ENCODE measurements around the gene VPS26A.

Gene VPS26A
- total RNA-seq: 24.6 to 27.3 reads per million in 2 donors

GRCh38 chr10:69123747-69124562 lies at the start of gene VPS26A:
Gene VPS26A (plus strand): TSS chr10:69124178. CDS start chr10:69124278, 100 bp downstream.
- DNase-seq: peak; percentile 97 to 98 (median 98)

DNA sequence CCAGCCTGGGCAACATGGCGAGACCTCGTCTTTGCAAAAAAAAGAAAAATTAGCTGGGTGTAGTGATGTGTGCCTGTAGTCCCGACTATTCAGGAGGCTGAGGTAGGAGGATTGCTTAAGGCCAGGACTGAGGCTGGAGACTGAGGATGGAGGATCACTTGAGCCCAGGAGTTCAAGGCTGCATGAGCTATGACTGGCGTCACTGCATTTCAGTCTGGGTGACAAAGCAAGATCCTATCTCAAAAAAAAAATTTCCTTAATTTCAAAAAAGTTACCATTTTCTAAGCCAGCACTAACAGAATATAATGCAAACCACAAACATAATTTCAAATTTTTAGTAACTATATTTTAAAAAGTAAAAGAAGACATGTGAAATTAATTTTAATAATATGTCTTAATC lies 49.4 kb upstream of the VPS26A start:
- DNase-seq: no peak

DNA sequence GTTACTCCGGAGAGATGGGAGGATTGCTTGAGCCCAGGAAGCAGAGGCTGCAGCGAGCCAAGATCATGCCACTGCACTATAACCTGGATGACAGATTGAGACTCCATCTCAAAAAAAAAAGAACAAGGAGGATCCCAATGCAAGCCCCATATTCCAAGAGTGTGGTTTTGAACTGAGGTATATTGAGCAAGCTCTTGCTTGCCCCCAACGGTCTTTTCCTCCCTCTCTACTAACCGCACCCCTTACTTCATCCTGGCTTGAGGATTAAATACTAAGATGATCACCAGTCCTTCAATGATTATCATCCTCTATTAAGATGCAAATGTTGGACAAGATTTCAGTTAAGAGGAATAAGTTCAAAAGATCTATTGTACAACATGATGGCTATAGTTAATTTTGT lies 48.5 kb upstream of the VPS26A start:
- DNase-seq: no peak

- no peak for DNase-seq
These were observed 45.7 kb upstream of the VPS26A start for GRCh38 chr10:69078311-69078710.

- no peak for DNase-seq
These were observed 43.8 kb upstream of the VPS26A start for GRCh38 chr10:69080226-69080625.

DNA sequence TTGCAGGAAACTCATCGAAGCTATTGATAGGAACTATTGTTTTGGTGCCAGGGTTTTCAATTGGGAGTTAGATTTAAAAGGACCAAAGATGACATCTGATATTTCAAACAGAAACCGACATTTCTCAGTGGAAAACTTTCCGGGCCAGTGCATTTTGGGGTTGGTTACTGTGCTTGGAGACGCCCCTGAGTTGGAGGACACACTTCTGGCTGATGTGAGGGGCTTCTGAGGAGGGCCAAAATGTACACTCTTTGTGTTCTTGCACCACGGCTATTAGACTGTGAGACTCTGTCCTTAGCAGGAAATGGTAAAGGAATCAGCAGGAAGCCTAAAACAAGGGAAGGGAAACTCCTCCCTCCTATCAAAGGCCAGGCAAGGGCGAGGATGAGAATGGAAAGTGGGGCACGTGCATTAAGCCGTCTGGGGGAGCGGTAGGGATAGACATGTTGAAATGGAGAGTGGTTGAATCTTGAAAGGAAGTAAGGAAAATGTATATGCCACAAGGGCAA lies 37.9 kb upstream of the VPS26A start:
- DNase-seq: no peak

DNA sequence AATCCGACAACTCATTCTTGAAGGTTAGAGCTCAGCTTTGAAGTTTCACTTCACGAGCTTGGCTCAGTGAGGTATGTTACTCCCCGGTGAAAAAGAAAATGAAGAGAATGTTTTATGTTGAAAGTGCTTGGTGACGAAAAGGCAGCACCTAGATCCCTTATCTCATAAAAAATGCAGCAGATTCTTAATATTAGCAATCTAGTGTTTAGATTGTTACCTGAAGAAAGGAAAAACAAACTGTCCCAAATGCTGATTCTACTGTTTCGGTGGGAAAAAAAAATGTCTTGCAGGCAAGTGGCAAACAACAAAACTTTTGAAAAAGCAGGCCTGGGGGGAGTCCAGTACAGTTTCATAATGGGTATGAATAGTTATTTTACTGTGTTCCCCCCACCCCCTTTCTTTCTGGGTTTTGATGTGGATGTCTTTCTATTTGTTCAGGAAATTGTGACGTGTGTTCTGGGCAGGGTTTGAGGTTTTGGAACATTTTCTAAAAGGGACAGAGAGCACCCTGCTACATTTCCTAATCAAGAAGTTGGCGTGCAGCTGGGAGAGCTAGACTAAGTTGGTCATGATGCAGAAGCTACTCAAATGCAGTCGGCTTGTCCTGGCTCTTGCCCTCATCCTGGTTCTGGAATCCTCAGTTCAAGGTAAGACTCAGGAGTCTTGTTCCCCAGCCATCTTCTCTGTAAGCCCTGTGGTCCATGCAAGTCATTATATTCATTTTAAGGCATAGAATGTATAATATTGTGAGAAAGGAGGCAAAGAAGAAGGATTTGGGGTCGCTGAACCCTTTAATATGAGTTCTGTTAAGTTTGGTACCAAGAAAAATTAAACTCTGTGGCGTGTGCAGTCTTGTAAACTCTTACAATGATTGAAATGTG lies 36.1 kb upstream of the VPS26A start, which contains the start of gene SRGN:
TSS of gene SRGN (plus strand) at position 514 of the 881 bp plus-strand sequence. CDS start at position 569, 55 bp downstream.
- DNase-seq: peak; percentile 14 to 98 (median 67)

DNA sequence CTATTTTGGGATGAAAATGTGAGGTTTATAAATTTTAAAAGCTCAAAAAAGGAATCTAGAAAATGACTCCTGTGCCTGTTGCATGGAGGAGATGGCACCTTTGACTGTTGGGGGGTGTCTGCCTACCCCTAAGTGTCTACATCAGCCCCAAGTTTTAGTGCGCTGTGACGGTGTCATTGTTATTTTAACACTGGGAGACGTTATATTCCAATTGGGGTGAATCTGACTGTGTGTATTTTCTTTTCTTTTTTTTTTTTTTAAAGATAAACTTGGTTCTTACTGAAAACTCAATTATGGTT lies 35.6 kb upstream of the VPS26A start:
- DNase-seq: peak in 3 of 5 experiments; percentile 21 to 62 (median 31)

GRCh38 chr10:69088801-69089501 lies 35.0 kb upstream of the VPS26A start:
- peak in 2 of 5 experiments; percentile 80 to 96 for DNase-seq

GRCh38 chr10:69089638-69090599 lies 34.1 kb upstream of the VPS26A start:
- DNase-seq: peak; percentile 43 to 95 (median 74)

GRCh38 chr10:69090685-69091084 lies 33.3 kb upstream of the VPS26A start:
- no peak for DNase-seq

DNA sequence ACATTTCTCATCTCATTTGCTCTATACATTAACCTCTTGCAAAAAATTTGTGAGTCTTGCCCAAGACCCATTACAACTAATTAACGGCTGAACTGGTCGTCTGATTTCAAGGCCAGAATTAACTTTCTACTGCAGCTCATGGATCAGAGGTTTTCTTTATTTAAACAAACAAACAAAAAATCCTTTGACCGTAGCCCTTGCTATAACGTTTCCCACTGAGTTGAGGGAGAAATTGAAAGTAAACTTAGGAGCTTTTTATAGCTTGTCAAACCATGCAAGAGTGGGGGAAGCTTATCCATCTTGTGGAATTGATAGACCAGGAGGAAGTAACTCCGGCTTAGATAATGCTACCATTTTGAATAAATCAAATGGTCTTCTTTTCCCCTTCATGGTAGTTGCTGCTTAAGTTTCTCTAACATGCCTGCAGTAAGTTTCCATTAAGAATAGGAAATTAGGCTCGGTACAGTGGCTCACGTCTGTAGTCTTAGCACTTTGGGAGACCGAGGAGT lies 32.8 kb upstream of the VPS26A start:
- no peak for DNase-seq

DNA sequence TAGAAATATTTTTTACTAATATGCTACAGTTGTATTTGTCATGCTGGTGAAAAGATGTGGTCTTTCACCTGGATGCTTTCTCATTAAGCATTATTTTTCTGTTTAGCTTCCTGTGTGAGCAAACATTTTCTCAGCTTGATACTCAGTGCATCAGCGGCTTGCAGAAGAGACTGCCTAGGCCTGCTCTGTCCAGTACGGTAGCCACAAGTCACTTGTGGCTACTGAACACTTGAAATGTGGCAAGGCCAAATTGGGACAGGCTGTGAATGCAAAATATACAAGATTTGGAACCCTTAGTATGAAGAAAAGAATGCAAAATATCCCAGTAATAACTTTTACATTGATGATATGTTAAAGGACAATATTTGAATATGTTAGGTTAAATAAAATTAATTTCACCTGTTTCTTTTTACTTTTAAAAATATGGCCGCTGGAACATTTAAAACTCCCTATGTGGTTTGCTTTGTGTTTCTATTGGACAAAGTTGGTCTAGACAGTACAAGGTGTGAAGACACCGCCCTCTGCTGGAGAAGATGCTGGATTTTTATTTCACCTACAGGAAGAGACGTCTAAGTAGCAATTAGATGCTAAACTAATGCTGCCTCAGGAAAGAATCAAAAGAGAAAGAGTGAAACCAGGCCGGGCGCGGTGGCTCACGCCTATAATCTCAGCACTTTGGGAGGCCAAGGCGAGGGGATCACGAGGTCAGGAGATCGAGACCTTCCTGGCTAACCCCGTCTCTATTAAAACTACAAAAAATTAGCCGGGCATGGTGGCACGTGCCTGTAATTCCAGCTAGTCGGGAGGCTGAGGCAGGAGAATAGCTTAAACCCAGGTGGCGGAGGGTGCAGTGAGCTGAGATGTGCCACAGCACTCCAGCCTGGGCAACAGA lies 30.8 kb upstream of the VPS26A start:
- peak in 4 of 5 experiments; percentile 63 to 89 (median 74) for DNase-seq

GRCh38 chr10:69093933-69094332 lies 30.0 kb upstream of the VPS26A start:
- no peak for DNase-seq

DNA sequence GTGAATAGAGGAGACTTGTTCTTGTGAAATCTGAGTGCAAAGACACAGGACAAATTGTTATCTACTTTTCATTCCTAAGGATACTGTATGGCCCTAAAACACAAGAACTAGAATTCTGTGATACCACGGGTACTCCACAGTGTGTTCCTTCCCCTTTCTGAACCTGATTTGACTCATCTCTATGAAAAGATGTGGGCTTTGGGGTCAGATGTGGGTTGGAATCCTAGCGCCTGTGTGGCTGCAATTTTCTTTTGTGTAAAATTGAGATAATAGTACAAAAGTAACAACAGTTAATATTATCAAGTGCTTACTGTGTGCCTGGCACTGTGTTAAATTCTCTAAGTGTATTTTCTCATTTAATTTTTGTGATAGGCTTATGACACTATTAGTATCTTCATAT lies 27.9 kb upstream of the VPS26A start:
- no peak for DNase-seq

GRCh38 chr10:69097729-69098128 lies 26.2 kb upstream of the VPS26A start:
- DNase-seq: no peak

DNA sequence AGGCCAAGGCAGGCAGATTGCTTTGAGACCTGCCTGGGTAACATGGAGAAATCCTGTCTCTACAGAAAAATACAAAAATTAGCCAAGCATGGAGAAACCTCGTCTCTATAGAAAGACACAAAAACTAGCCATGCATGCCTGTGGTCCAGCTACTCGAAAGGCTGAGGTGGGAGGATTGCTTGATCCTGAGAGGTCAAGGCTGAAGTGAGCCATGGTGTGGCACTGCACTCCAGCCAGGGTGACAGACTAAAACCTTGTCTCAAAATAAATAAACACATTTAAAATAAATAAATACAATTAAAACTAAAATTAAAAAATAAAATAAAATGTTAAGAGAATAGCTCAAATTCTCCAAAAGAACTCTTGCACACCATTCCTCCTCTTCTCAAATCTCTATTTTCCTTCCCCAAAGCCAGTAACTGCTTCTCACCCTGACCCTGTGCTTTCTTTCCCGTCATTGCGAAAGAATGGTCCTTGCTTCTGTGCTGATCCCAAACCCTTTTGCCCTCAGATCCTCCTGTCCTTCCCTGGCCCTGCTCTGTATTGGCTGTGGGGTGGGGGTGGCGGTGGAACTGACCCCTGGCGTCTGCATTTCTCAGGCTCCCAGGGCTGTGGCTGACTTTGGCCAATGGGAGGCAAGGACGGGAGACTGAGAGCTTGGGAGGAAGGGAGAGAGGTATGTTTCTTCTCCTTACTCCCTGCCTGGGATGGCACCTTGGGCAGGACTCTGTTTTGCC lies 23.7 kb upstream of the VPS26A start:
- no peak for DNase-seq

GRCh38 chr10:69101451-69102095 lies 22.4 kb upstream of the VPS26A start:
- DNase-seq: no peak

- DNase-seq: no peak
These were observed 21.5 kb upstream of the VPS26A start for GRCh38 chr10:69102440-69102839.

Measured in T-helper 2 cell (primary cell).